CD1c-positive myeloid dendritic cell (primary cell): Measurements from ENCODE around the gene SNHG17.
"Not testable (repeated sequence)": the region's sequence is repeated elsewhere in the genome, so short reads cannot be mapped to it uniquely, and the experiment has no call there.

Source experiments
- DNase-seq: peaks from one replicate; pipeline ENCODE4 v3.0.0-alpha.2; 2016; ENCODE audit errors: extremely low spot score

SNHG17 gene

GRCh38 chr20:38434770-38435554 is at the start of gene SNHG17:
SNHG17 (minus strand) TSS chr20:38435328.
- peak; percentile 98 for DNase-seq

- DNase-seq = no peak
These were observed 44.5 kb upstream of the SNHG17 start for GRCh38 chr20:38479596-38479995.

GRCh38 chr20:38477747-38478146 is 42.6 kb upstream of the SNHG17 start:
- no peak for DNase-seq

GRCh38 chr20:38473367-38473795 is 38.3 kb upstream of the SNHG17 start:
- DNase-seq = no peak

- peak; percentile 100 for DNase-seq
These were observed 37.6 kb upstream of the SNHG17 start, which contains the start of gene RALGAPB for GRCh38 chr20:38472513-38473366. RALGAPB (plus strand) TSS chr20:38472843; CDS start chr20:38488433, 15,590 bp downstream.

- no peak for DNase-seq
These were observed 36.9 kb upstream of the SNHG17 start for GRCh38 chr20:38471987-38472512.

- DNase-seq = no peak
These were observed 36.1 kb upstream of the SNHG17 start for GRCh38 chr20:38471245-38471644.

GRCh38 chr20:38466983-38467382 is 31.9 kb upstream of the SNHG17 start:
- DNase-seq = no peak

- no peak for DNase-seq
These were observed 31.0 kb upstream of the SNHG17 start for GRCh38 chr20:38466171-38466570.

- DNase-seq = not testable (repeated sequence)
These were observed 26.4 kb upstream of the SNHG17 start for GRCh38 chr20:38461569-38461968.

GRCh38 chr20:38461167-38461566 is 26.0 kb upstream of the SNHG17 start:
- not testable (repeated sequence) for DNase-seq

GRCh38 chr20:38460631-38461030 is 25.5 kb upstream of the SNHG17 start:
- not testable (repeated sequence) for DNase-seq

- peak; percentile 51 for DNase-seq
These were observed 25.0 kb upstream of the SNHG17 start for GRCh38 chr20:38460040-38460623.

GRCh38 chr20:38458314-38458713 is 23.2 kb upstream of the SNHG17 start:
- DNase-seq = no peak

- no peak for DNase-seq
These were observed 19.7 kb upstream of the SNHG17 start for GRCh38 chr20:38454556-38455473.

GRCh38 chr20:38453941-38454340 is 18.8 kb upstream of the SNHG17 start:
- DNase-seq = no peak

GRCh38 chr20:38452880-38453624 is 17.9 kb upstream of the SNHG17 start:
- no peak for DNase-seq

- no peak for DNase-seq
These were observed 15.4 kb upstream of the SNHG17 start for GRCh38 chr20:38450412-38450975.

GRCh38 chr20:38449046-38449445 is 13.9 kb upstream of the SNHG17 start:
- no peak for DNase-seq
